Activated CD4-positive, alpha-beta T cell treated with anti-CD3 and anti-CD28 coated beads, Interleukin-2, amount 10 ng/mL, durations not matched to agents 7 days and 5 days (primary cell): ENCODE data around the gene DAZL. TPM values are rescaled to one million over a fixed set of nuclear protein-coding genes. Genes with fewer than 3 reads are reported as not detected.
A peak's percentile ranks its signal among the peaks of the same experiment; 100 is the strongest.

Source experiments
- CTCF ChIA-PET: fragments of 350-600 bp; sonication (Branson Sonifier 250); formaldehyde crosslinking; loops from one replicate; lab custom pipeline; 2021; ENCODE audit warnings: antibody characterized with exemption; lab: Charles Lee
- POLR2A ChIA-PET: fragments of 350-600 bp; sonication (Branson Sonifier 250); formaldehyde crosslinking; loops from one replicate; lab custom pipeline; 2021; ENCODE audit warnings: antibody characterized with exemption; lab: Charles Lee
- DNase-seq: peaks from one replicate; pipeline ENCODE4 v3.0.0-alpha.2; 2020
- H3K27ac Mint-ChIP-seq: one replicate; pipeline ENCODE4 v1.8.0; 2021; ENCODE audit warnings: mild to moderate bottlenecking, moderate library complexity, mixed read lengths
- H3K27me3 Mint-ChIP-seq: one replicate; pipeline ENCODE4 v1.8.0; 2021; ENCODE audit warnings: mixed read lengths
- H3K36me3 Mint-ChIP-seq: one replicate; pipeline ENCODE4 v1.8.0; 2021; ENCODE audit warnings: low read depth, mixed read lengths
- H3K4me1 Mint-ChIP-seq: one replicate; pipeline ENCODE4 v1.8.0; 2021; ENCODE audit warnings: mixed read lengths
- H3K4me3 Mint-ChIP-seq: one replicate; pipeline ENCODE4 v1.8.0; 2021; ENCODE audit warnings: mild to moderate bottlenecking, moderate library complexity, mixed read lengths
- H3K9me3 Mint-ChIP-seq: one replicate; pipeline ENCODE4 v1.8.0; 2021; ENCODE audit warnings: mixed read lengths
- total RNA-seq, 2 experiments: library from RNA; stranded (reverse); gene quantifications; one replicate each; pipeline ENCODE4 v1.2.3, GENCODE V29; 2021

The DAZL gene
- total RNA-seq, 2 experiments from 2014 or later, result not detected

GRCh38 chr3:16587681-16588060 lies 17.6 kb downstream of the DAZL start:
- no peak for DNase-seq
- Mint-ChIP-seq H3K27ac (no peak overlapping the region), H3K27me3 (peaks cover 28% of the 10 kb centered on the region), H3K9me3 (no peaks in the 10 kb centered on the region), H3K4me3 (no peak overlapping the region), H3K4me1 (peaks cover 7% of the 10 kb centered on the region), H3K36me3 (no peaks in the 10 kb centered on the region)
- ChIA-PET CTCF (interaction anchor here (1.5 kb wide), 1 partner anchor 11 kb away, joined by 3 read pairs; no protein-coding TSS in a partner anchor), POLR2A (interaction anchor here (1.1 kb wide), 1 partner anchor 255 kb away, joined by 3 read pairs; no protein-coding TSS in a partner anchor)

- peaks cover 30% of the 10 kb centered on the region for H3K27me3 Mint-ChIP-seq
- ChIA-PET POLR2A (interaction anchor here (1.1 kb wide), 1 partner anchor 255 kb away, joined by 3 read pairs; no protein-coding TSS in a partner anchor), CTCF (interaction anchor here (1.1 kb wide), 1 partner anchor 567 kb away, joined by 3 read pairs; no protein-coding TSS in a partner anchor)
- no peak for DNase-seq
- H3K36me3 Mint-ChIP-seq, result no peaks in the 10 kb centered on the region
- H3K4me3 Mint-ChIP-seq, result no peak overlapping the region
- H3K9me3 Mint-ChIP-seq, result no peaks in the 10 kb centered on the region
- no peak overlapping the region for H3K27ac Mint-ChIP-seq
- peaks cover 7% of the 10 kb centered on the region for H3K4me1 Mint-ChIP-seq
These were observed 18.1 kb downstream of the DAZL start for GRCh38 chr3:16587047-16587680.

GRCh38 chr3:16584880-16585279 lies 20.3 kb downstream of the DAZL start:
- Mint-ChIP-seq H3K36me3 (no peaks in the 10 kb centered on the region), H3K4me3 (no peak overlapping the region), H3K9me3 (no peaks in the 10 kb centered on the region), H3K27me3 (peaks cover 30% of the 10 kb centered on the region), H3K4me1 (peaks cover 5% of the 10 kb centered on the region), H3K27ac (no peak overlapping the region)
- CTCF ChIA-PET, result interaction anchor here (0.6 kb wide), 1 partner anchor 227 kb away, joined by 3 read pairs; no protein-coding TSS in a partner anchor
- DNase-seq, result no peak
- POLR2A ChIA-PET, result no interaction called here

GRCh38 chr3:16583551-16583950 lies 21.7 kb downstream of the DAZL start:
- H3K9me3 Mint-ChIP-seq, result no peaks in the 10 kb centered on the region
- CTCF ChIA-PET, result no interaction called here
- no peaks in the 10 kb centered on the region for H3K4me1 Mint-ChIP-seq

GRCh38 chr3:16570113-16570512 lies 35.1 kb downstream of the DAZL start:
- no peaks in the 10 kb centered on the region for H3K4me1 Mint-ChIP-seq
- H3K4me3 Mint-ChIP-seq, result no peak overlapping the region
- H3K27ac Mint-ChIP-seq, result no peak overlapping the region
- no peaks in the 10 kb centered on the region for H3K36me3 Mint-ChIP-seq
- peaks cover 5% of the 10 kb centered on the region for H3K9me3 Mint-ChIP-seq
- CTCF ChIA-PET, result no interaction called here
- no peak for DNase-seq
- POLR2A ChIA-PET, result no interaction called here
- peaks cover 43% of the 10 kb centered on the region for H3K27me3 Mint-ChIP-seq

More at GRCh38 chr3:16583551-16583950, 21.7 kb downstream of the DAZL start:
- H3K27me3 Mint-ChIP-seq, result peaks cover 36% of the 10 kb centered on the region
- no peaks in the 10 kb centered on the region for H3K36me3 Mint-ChIP-seq
- POLR2A ChIA-PET, result no interaction called here
- H3K27ac Mint-ChIP-seq, result no peak overlapping the region
- H3K4me3 Mint-ChIP-seq, result no peak overlapping the region
- no peak for DNase-seq

GRCh38 chr3:16568532-16568931 lies 36.7 kb downstream of the DAZL start:
- Mint-ChIP-seq H3K27me3 (peaks cover 42% of the 10 kb centered on the region), H3K36me3 (no peaks in the 10 kb centered on the region), H3K4me1 (no peaks in the 10 kb centered on the region), H3K4me3 (no peak overlapping the region), H3K9me3 (peaks cover 5% of the 10 kb centered on the region), H3K27ac (no peak overlapping the region)
- CTCF ChIA-PET, result interaction anchor here (1.1 to 1.3 kb wide), 3 partner anchors 8 to 46 kb away, joined by 3 to 4 read pairs (median 4); no protein-coding TSS in a partner anchor
- POLR2A ChIA-PET, result interaction anchor here (0.7 kb wide), 1 partner anchor 24 kb away, joined by 7 read pairs; no protein-coding TSS in a partner anchor
- DNase-seq, result no peak

GRCh38 chr3:16568115-16568514 lies 37.1 kb downstream of the DAZL start:
- Mint-ChIP-seq H3K9me3 (peaks cover 5% of the 10 kb centered on the region), H3K4me1 (no peaks in the 10 kb centered on the region), H3K27ac (no peak overlapping the region), H3K4me3 (no peak overlapping the region), H3K36me3 (no peaks in the 10 kb centered on the region), H3K27me3 (peaks cover 39% of the 10 kb centered on the region)
- no peak for DNase-seq
- ChIA-PET CTCF (interaction anchor here (1.1 to 1.3 kb wide), 3 partner anchors 8 to 46 kb away, joined by 3 to 4 read pairs (median 4); no protein-coding TSS in a partner anchor), POLR2A (interaction anchor here (0.7 kb wide), 1 partner anchor 24 kb away, joined by 7 read pairs; no protein-coding TSS in a partner anchor)

GRCh38 chr3:16559653-16560365 lies 45.4 kb downstream of the DAZL start:
- no peaks in the 10 kb centered on the region for H3K4me1 Mint-ChIP-seq
- H3K27me3 Mint-ChIP-seq, result peaks cover 13% of the 10 kb centered on the region
- CTCF ChIA-PET, result interaction anchor here (1.0 kb wide), 1 partner anchor 10 kb away, joined by 4 read pairs; no protein-coding TSS in a partner anchor
- H3K36me3 Mint-ChIP-seq, result no peaks in the 10 kb centered on the region
- no peak overlapping the region for H3K4me3 Mint-ChIP-seq
- no peaks in the 10 kb centered on the region for H3K9me3 Mint-ChIP-seq
- H3K27ac Mint-ChIP-seq, result no peak overlapping the region
- POLR2A ChIA-PET, result no interaction called here
- DNase-seq, result no peak

GRCh38 chr3:16554126-16554525 lies 51.1 kb downstream of the DAZL start:
- no peak overlapping the region for H3K27ac Mint-ChIP-seq
- H3K4me1 Mint-ChIP-seq, result peaks cover 11% of the 10 kb centered on the region
- no peaks in the 10 kb centered on the region for H3K9me3 Mint-ChIP-seq
- no peaks in the 10 kb centered on the region for H3K36me3 Mint-ChIP-seq
- H3K4me3 Mint-ChIP-seq, result no peak overlapping the region
- no peak for DNase-seq
- ChIA-PET CTCF (interaction anchor here (0.6 to 1.3 kb wide), 5 partner anchors 15 to 1233 kb away, joined by 3 to 5 read pairs (median 4); no protein-coding TSS in a partner anchor), POLR2A (no interaction called here)
- peaks cover 10% of the 10 kb centered on the region for H3K27me3 Mint-ChIP-seq

GRCh38 chr3:16552757-16553156 lies 52.5 kb downstream of the DAZL start:
- no peak for DNase-seq
- Mint-ChIP-seq H3K36me3 (no peaks in the 10 kb centered on the region), H3K9me3 (no peaks in the 10 kb centered on the region), H3K4me1 (peaks cover 11% of the 10 kb centered on the region), H3K27me3 (peaks cover 10% of the 10 kb centered on the region), H3K4me3 (no peak overlapping the region), H3K27ac (no peak overlapping the region)
- ChIA-PET CTCF (no interaction called here), POLR2A (no interaction called here)

GRCh38 chr3:16551342-16551976 lies 53.8 kb downstream of the DAZL start:
- Mint-ChIP-seq H3K4me3 (no peak overlapping the region), H3K27me3 (peaks cover 10% of the 10 kb centered on the region), H3K27ac (peak overlapping the region; percentile 66), H3K4me1 (peaks cover 11% of the 10 kb centered on the region), H3K9me3 (no peaks in the 10 kb centered on the region), H3K36me3 (no peaks in the 10 kb centered on the region)
- DNase-seq, result no peak
- ChIA-PET CTCF (interaction anchor here (0.6 to 1.8 kb wide), 6 partner anchors 15 to 1557 kb away, joined by 3 to 6 read pairs (median 4); no protein-coding TSS in a partner anchor), POLR2A (no interaction called here)

GRCh38 chr3:16550676-16551341 lies 54.4 kb downstream of the DAZL start:
- no peaks in the 10 kb centered on the region for H3K36me3 Mint-ChIP-seq
- DNase-seq, result peak; percentile 87
- H3K9me3 Mint-ChIP-seq, result no peaks in the 10 kb centered on the region
- CTCF ChIA-PET, result interaction anchor here (0.9 to 1.8 kb wide), 12 partner anchors 10 to 293 kb away, joined by 3 to 14 read pairs (median 4); partner anchors contain the start of genes DPH3 and OXNAD1
- POLR2A ChIA-PET, result no interaction called here
- no peak overlapping the region for H3K4me3 Mint-ChIP-seq
- peaks cover 10% of the 10 kb centered on the region for H3K27me3 Mint-ChIP-seq
- H3K4me1 Mint-ChIP-seq, result peaks cover 11% of the 10 kb centered on the region
- peak overlapping the region; percentile 66 for H3K27ac Mint-ChIP-seq
